ENCODE data around the gene AAMP. TPM values are rescaled to one million over a fixed set of nuclear protein-coding genes. Genes with fewer than 3 reads are reported as not detected.

AAMP gene
- total RNA-seq, 2 experiments from 2014 or later = 58.7 to 59.4 TPM

DNA sequence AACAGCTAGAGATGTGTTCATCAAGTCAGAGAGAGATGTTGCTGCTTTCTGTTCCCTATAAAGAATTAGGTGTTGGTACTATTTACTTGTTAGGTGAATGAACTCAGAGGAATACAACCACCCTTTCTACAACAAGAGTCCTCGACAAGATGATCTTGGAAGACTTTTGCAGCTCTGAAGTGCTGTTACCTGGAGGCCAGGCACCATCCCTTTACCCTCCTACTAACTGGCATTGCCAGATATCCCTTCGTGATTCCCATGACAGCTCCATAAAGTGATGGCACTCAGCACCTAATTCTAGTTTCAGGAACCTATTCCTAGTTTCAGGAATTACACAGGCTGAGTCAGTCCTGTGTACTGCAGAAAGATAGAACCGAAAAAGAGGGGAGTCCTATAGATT lies 43.0 kb downstream of the AAMP start:
- Mint-ChIP-seq H3K9me3 (no peaks in the 10 kb centered on the region), H3K4me3 (no peak overlapping the region), H3K4me1 (ENCODE audit: low read depth) (peaks cover 93% of the 10 kb centered on the region), H3K27ac (peak overlapping the region; percentile 87), H3K27me3 (ENCODE audit: low read depth) (no peaks in the 10 kb centered on the region), H3K36me3 (ENCODE audit: low read depth) (peaks cover 70% of the 10 kb centered on the region)
- intact Hi-C loops (cut with micrococcal nuclease) = loop anchor here (5.0 to 10.0 kb wide), 2 partner anchors 670 to 1048 kb away; partner anchors contain the start of gene DNAJB2
- DNase-seq = no peak
- CTCF ChIA-PET = interaction anchor here (1.7 kb wide), 1 partner anchor 30 kb away, joined by 5 read pairs; no protein-coding TSS in a partner anchor

GRCh38 chr2:218224186-218224585 lies 45.8 kb downstream of the AAMP start:
- H3K4me3 Mint-ChIP-seq = peak overlapping the region; percentile 32
- H3K27me3 Mint-ChIP-seq (ENCODE audit: low read depth) = no peaks in the 10 kb centered on the region
- no peaks in the 10 kb centered on the region for H3K9me3 Mint-ChIP-seq
- CTCF ChIA-PET = interaction anchor here (0.5 to 0.7 kb wide), 2 partner anchors 16 to 49 kb away, joined by 3 read pairs; no protein-coding TSS in a partner anchor
- H3K36me3 Mint-ChIP-seq (ENCODE audit: low read depth) = peaks cover 75% of the 10 kb centered on the region
- DNase-seq = no peak
- peak overlapping the region; percentile 87 for H3K27ac Mint-ChIP-seq
- intact Hi-C loops (cut with micrococcal nuclease) = loop anchor here (10.0 kb wide), 1 partner anchor 1051 kb away; the partner anchor contains the start of gene DNAJB2
- peaks cover 94% of the 10 kb centered on the region for H3K4me1 Mint-ChIP-seq (ENCODE audit: low read depth)

- Mint-ChIP-seq H3K27ac (peak overlapping the region; percentile 87), H3K4me1 (ENCODE audit: low read depth) (peaks cover 86% of the 10 kb centered on the region), H3K27me3 (ENCODE audit: low read depth) (no peaks in the 10 kb centered on the region), H3K36me3 (ENCODE audit: low read depth) (peaks cover 72% of the 10 kb centered on the region), H3K9me3 (no peaks in the 10 kb centered on the region), H3K4me3 (peak overlapping the region; percentile 22)
- peak; percentile 48 for DNase-seq
- CTCF ChIA-PET = interaction anchor here (1.0 to 1.4 kb wide), 2 partner anchors 34 to 35 kb away, joined by 3 to 4 read pairs; no protein-coding TSS in a partner anchor
- intact Hi-C loops (cut with micrococcal nuclease) = loop anchor here (10.0 kb wide), 1 partner anchor 1052 kb away; the partner anchor contains the start of gene DNAJB2
These were observed 46.9 kb downstream of the AAMP start for GRCh38 chr2:218223046-218223445.

DNA sequence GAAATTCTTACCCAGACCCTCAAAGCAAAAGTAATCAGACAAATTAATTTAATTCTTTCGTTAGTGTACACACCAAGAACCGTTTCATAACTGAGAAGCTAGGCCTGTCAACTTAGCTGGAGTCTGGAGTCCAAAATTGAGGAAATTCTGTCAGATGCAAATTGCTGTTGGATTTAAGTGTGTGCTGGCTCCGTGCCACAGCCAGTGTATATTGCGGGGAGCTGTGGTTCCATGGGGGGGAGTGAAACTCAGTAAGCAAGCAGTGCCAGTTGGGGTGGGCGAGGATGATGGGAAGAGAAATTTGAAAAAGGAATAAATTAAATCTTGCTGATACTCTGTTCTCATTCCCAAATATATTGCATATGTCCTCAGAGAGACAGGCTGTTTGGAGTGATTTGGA lies 48.9 kb downstream of the AAMP start:
- intact Hi-C loops (cut with micrococcal nuclease) = loop anchor here (10.0 kb wide), 1 partner anchor 1054 kb away; the partner anchor contains the start of gene DNAJB2
- Mint-ChIP-seq H3K4me3 (peak overlapping the region; percentile 78), H3K4me1 (ENCODE audit: low read depth) (peaks cover 71% of the 10 kb centered on the region), H3K27me3 (ENCODE audit: low read depth) (no peaks in the 10 kb centered on the region), H3K27ac (peak overlapping the region; percentile 88), H3K36me3 (ENCODE audit: low read depth) (peaks cover 62% of the 10 kb centered on the region), H3K9me3 (no peaks in the 10 kb centered on the region)
- no peak for DNase-seq
- CTCF ChIA-PET = interaction anchor here (1.0 to 4.2 kb wide), 6 partner anchors 9 to 69 kb away, joined by 3 to 36 read pairs (median 4); no protein-coding TSS in a partner anchor

DNA sequence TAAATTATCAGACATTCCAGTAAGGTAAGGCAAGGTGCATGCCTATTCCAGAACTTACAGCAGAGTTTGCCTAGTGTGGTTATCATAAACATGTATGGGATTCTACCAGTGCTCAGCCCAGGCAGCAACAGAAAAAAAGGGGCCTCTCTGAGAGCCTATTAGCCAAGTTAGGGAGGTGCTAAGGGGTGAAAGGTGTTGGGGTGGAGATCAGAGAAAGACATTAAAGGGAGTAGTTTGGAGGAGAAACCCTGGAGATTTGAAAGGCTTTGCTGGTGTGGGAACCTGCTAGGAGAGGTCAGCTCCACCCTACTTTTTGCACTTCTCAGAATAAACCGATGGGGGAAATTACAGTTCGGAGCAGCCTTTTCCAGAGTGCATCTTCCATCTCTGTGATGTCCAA lies 50.0 kb downstream of the AAMP start:
- H3K4me3 Mint-ChIP-seq = peak overlapping the region; percentile 78
- H3K9me3 Mint-ChIP-seq = no peaks in the 10 kb centered on the region
- H3K27me3 Mint-ChIP-seq (ENCODE audit: low read depth) = no peaks in the 10 kb centered on the region
- peaks cover 51% of the 10 kb centered on the region for H3K36me3 Mint-ChIP-seq (ENCODE audit: low read depth)
- H3K4me1 Mint-ChIP-seq (ENCODE audit: low read depth) = peaks cover 60% of the 10 kb centered on the region
- CTCF ChIA-PET = interaction anchor here (0.7 to 4.2 kb wide), 5 partner anchors 10 to 667 kb away, joined by 3 to 36 read pairs (median 4); partner anchors contain the start of genes PNKD, RNF25 and STK36
- peak overlapping the region; percentile 88 for H3K27ac Mint-ChIP-seq
- intact Hi-C loops (cut with micrococcal nuclease) = loop anchor here (5.0 to 10.0 kb wide), 4 partner anchors 437 to 1055 kb away; partner anchors contain the start of genes BCS1L, DNAJB2 and ZNF142
- DNase-seq = peak; percentile 47

DNA sequence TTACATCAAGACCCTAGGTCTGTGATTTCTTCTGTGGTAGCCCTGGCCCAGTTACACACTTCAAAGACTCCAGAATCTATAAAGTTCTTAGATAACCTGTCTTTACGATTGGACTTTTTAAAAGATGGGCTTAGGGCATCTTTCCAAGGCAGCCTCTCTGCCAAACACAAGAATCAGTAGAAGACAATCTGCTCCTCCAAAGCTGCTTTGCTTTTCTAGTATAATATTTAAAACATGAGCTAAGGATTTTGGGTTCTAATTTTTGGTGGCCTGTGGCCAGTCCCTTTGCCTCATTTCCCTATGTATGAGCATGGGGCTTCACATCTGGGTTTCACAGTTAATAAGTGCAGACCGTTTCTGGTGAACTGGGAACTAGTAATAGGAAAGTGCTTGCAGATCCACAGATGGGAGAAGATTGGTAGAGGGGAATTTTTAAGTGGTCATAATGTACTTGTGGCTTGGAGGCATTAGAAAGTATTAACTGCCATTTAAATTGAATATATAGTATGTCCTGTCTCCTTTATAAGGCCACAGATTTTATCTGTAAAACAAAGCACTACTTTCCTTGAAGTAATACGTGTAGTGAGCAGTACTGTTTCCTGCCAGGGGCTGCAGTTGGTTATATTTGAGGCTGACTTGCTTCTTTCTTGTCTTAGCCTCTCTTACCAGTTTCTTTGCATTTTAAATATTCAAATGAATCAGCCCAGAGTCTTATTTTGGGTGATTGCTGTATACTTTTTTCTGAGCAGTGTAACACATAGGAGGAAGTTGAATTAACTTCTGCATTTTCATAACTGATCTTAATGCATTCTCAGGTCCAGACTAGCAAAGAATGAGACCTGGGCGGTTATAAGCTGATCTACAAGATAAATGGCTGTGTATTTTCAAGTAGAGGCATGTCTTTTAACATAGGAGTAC lies 51.4 kb downstream of the AAMP start:
- peaks cover 46% of the 10 kb centered on the region for H3K4me1 Mint-ChIP-seq (ENCODE audit: low read depth)
- H3K27me3 Mint-ChIP-seq (ENCODE audit: low read depth) = no peaks in the 10 kb centered on the region
- intact Hi-C loops (cut with micrococcal nuclease) = loop anchor here (1.0 to 5.0 kb wide), 9 partner anchors 11 to 674 kb away; partner anchors contain the start of genes AAMP, BCS1L, CNOT9 and PNKD
- CTCF ChIA-PET = interaction anchor here (1.1 to 4.2 kb wide), 2 partner anchors 12 to 39 kb away, joined by 4 to 36 read pairs; no protein-coding TSS in a partner anchor
- H3K36me3 Mint-ChIP-seq (ENCODE audit: low read depth) = peaks cover 39% of the 10 kb centered on the region
- peak overlapping the region; percentile 88 for H3K27ac Mint-ChIP-seq
- peak; percentile 68 for DNase-seq
- no peaks in the 10 kb centered on the region for H3K9me3 Mint-ChIP-seq
- peak overlapping the region; percentile 78 for H3K4me3 Mint-ChIP-seq

DNA sequence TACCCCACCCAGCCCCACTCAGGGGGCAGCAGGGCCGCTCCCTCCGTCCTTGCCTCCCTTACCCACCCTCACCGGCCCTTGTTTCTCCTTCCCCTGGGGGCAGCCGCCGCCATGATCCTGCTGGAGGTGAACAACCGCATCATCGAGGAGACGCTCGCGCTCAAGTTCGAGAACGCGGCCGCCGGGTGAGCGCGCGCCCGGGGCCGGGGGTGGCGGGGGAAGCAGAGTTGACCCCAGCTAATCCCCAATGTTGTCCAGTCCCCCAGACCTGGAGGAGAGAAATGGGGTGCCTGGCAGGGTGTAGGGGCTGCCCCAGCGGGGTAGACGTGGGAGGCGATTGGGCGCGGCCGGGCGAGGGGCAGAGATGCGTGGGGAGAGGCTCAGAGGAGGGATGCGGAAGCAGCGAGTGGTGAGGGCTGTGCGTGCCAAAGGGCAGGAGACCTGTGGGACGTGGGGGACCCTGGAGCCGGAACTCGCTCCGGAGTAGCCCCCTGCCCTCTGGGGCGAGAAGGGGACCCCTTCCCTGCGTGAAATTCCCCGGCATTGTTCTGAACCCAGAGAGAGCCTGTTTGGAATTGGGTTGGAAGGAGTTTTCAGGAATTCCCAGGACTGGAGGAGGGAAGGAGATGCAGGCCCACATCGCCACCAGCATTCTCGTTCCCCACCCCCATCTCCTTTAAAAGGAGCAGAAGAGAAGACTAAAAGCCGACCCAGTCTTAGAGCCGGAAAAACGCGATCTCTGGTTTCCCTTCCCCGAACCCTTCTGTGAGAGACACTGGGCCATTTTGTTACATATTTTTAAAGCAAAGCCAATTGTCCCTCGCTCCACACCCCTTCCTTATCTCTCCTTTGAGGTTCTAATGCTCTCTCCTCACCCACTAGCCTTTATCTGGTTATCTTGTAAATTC lies 52.3 kb downstream of the AAMP start:
- intact Hi-C loops (cut with micrococcal nuclease) = loop anchor here (1.0 to 5.0 kb wide), 11 partner anchors 12 to 959 kb away; partner anchors contain the start of genes AAMP, BCS1L, CNOT9 and CNPPD1
- H3K27me3 Mint-ChIP-seq (ENCODE audit: low read depth) = no peaks in the 10 kb centered on the region
- peaks cover 37% of the 10 kb centered on the region for H3K4me1 Mint-ChIP-seq (ENCODE audit: low read depth)
- H3K9me3 Mint-ChIP-seq = no peaks in the 10 kb centered on the region
- peaks cover 39% of the 10 kb centered on the region for H3K36me3 Mint-ChIP-seq (ENCODE audit: low read depth)
- peak overlapping the region; percentile 78 for H3K4me3 Mint-ChIP-seq
- H3K27ac Mint-ChIP-seq = peak overlapping the region; percentile 88
- peak; percentile 82 for DNase-seq
- CTCF ChIA-PET = interaction anchor here (1.1 to 4.2 kb wide), 4 partner anchors 11 to 40 kb away, joined by 4 to 36 read pairs (median 8); no protein-coding TSS in a partner anchor

- Mint-ChIP-seq H3K27ac (peak within 1 kb of the TSS; percentile 88), H3K4me3 (peak within 1 kb of the TSS; percentile 78), H3K4me1 (ENCODE audit: low read depth) (peaks cover 29% of the 10 kb centered on the region), H3K9me3 (no peaks in the 10 kb centered on the region), H3K36me3 (ENCODE audit: low read depth) (peaks cover 39% of the 10 kb centered on the region), H3K27me3 (ENCODE audit: low read depth) (no peaks in the 10 kb centered on the region)
- intact Hi-C loops (cut with micrococcal nuclease) = loop anchor here (1.0 to 5.0 kb wide), 5 partner anchors 31 to 960 kb away; partner anchors contain the start of genes BCS1L, CNPPD1 and ZNF142
- DNase-seq = peak; percentile 95
- CTCF ChIA-PET = interaction anchor here (1.0 to 1.9 kb wide), 4 partner anchors 12 to 53 kb away, joined by 3 to 11 read pairs (median 4); partner anchors contain the start of genes AAMP and PNKD
These were observed 53.1 kb downstream of the AAMP start, which contains the start of gene ARPC2 for GRCh38 chr2:218216674-218217359. Gene ARPC2 (plus strand): TSS chr2:218217189. CDS start chr2:218217471, 282 bp downstream.

- intact Hi-C loops (cut with micrococcal nuclease) = loop anchor here (2.0 to 5.0 kb wide), 4 partner anchors 441 to 960 kb away; partner anchors contain the start of genes BCS1L, CNPPD1 and ZNF142
- H3K4me1 Mint-ChIP-seq (ENCODE audit: low read depth) = peaks cover 24% of the 10 kb centered on the region
- peak overlapping the region; percentile 88 for H3K27ac Mint-ChIP-seq
- peaks cover 34% of the 10 kb centered on the region for H3K36me3 Mint-ChIP-seq (ENCODE audit: low read depth)
- no peaks in the 10 kb centered on the region for H3K9me3 Mint-ChIP-seq
- H3K4me3 Mint-ChIP-seq = peak overlapping the region; percentile 78
- no peak for DNase-seq
- no peaks in the 10 kb centered on the region for H3K27me3 Mint-ChIP-seq (ENCODE audit: low read depth)
- CTCF ChIA-PET = interaction anchor here (0.6 to 1.9 kb wide), 7 partner anchors 13 to 186 kb away, joined by 3 to 11 read pairs (median 4); partner anchors contain the start of genes AAMP and PNKD
These were observed 53.6 kb downstream of the AAMP start for GRCh38 chr2:218216336-218216673.

All from activated naive CD4-positive, alpha-beta T cell treated with anti-CD3 and anti-CD28 coated beads for 36 hours (primary cell).